NT2/D1 (cell line): ENCODE results near the gene CACNG5.

Experiments
- DNase-seq: peaks from one replicate; pipeline ENCODE4 v3.0.0-alpha.2; 2011; ENCODE audit warnings: low read depth, low spot score
- H3K27me3 ChIP-seq: 2 replicates; pipeline ENCODE4 v1.6.0; 2011; ENCODE audit warnings: mild to moderate bottlenecking; ENCODE audit not compliant: insufficient read length, insufficient read depth
- H3K36me3 ChIP-seq: 2 replicates; pipeline ENCODE4 v1.6.1; 2011; ENCODE audit warnings: mild to moderate bottlenecking, low read length, mixed read lengths; ENCODE audit not compliant: insufficient read depth, insufficient read length
- H3K4me1 ChIP-seq: 2 replicates; pipeline ENCODE4 v1.5.1; 2011; ENCODE audit not compliant: insufficient read depth, insufficient read length
- H3K4me3 ChIP-seq: 2 replicates; pipeline ENCODE4 v1.5.1; 2011; ENCODE audit warnings: low read depth; ENCODE audit not compliant: insufficient read length
- H3K9ac ChIP-seq: 2 replicates; pipeline ENCODE4 v1.6.0; 2011; ENCODE audit warnings: low read depth; ENCODE audit not compliant: insufficient read length
- H3K9me3 ChIP-seq: 2 replicates; pipeline ENCODE4 v1.5.1; 2011; ENCODE audit warnings: mild to moderate bottlenecking, low read length; ENCODE audit not compliant: insufficient read depth
- SUZ12 ChIP-seq: IDR thresholded peaks from 2 replicates; pipeline ENCODE4 v1.6.1; 2011; ENCODE audit not compliant: insufficient read length, insufficient read depth; ENCODE audit errors: extremely low read depth
- YY1 ChIP-seq: IDR thresholded peaks from 2 replicates; pipeline ENCODE4 v1.6.1; 2011; ENCODE audit not compliant: insufficient read length, insufficient read depth
- ZNF274 ChIP-seq: IDR thresholded peaks from 2 replicates; pipeline ENCODE4 v1.6.1; 2011; ENCODE audit warnings: mild to moderate bottlenecking, low read depth, low read length

The CACNG5 gene

GRCh38 chr17:66920435-66920834, 85.5 kb downstream of the CACNG5 start:
- TF ChIP-seq ZNF274 = no peak
- no peak for TF ChIP-seq YY1
- TF ChIP-seq SUZ12 = no peak
- no peaks in the 10 kb centered on the region for H3K4me1 ChIP-seq
- no peaks in the 10 kb centered on the region for H3K36me3 ChIP-seq
- H3K9me3 ChIP-seq = no peaks in the 10 kb centered on the region; the same call in 1 of the 2 replicates
- no peak overlapping the region for H3K4me3 ChIP-seq
- H3K9ac ChIP-seq = no peak overlapping the region
- no peak for DNase-seq
- no peaks in the 10 kb centered on the region for H3K27me3 ChIP-seq

GRCh38 chr17:66920950-66921349, 86.0 kb downstream of the CACNG5 start:
- DNase-seq = no peak
- H3K9me3 ChIP-seq = no peaks in the 10 kb centered on the region; the same call in 1 of the 2 replicates
- TF ChIP-seq SUZ12 (no peak), ZNF274 (no peak), YY1 (no peak)
- no peak overlapping the region for H3K9ac ChIP-seq
- no peaks in the 10 kb centered on the region for H3K27me3 ChIP-seq
- no peaks in the 10 kb centered on the region for H3K36me3 ChIP-seq
- no peaks in the 10 kb centered on the region for H3K4me1 ChIP-seq
- no peak overlapping the region for H3K4me3 ChIP-seq

GRCh38 chr17:66923886-66924285, 89.0 kb downstream of the CACNG5 start:
- no peak overlapping the region for H3K9ac ChIP-seq
- no peaks in the 10 kb centered on the region for H3K4me1 ChIP-seq
- no peaks in the 10 kb centered on the region for H3K36me3 ChIP-seq
- H3K4me3 ChIP-seq = no peak overlapping the region
- H3K9me3 ChIP-seq = no peaks in the 10 kb centered on the region; the same call in 1 of the 2 replicates
- TF ChIP-seq YY1 = no peak
- no peak for TF ChIP-seq SUZ12
- no peak for DNase-seq
- H3K27me3 ChIP-seq = no peaks in the 10 kb centered on the region

- no peak for DNase-seq
- H3K4me3 ChIP-seq = no peak overlapping the region
- TF ChIP-seq YY1 (no peak), ZNF274 (no peak)
- H3K4me1 ChIP-seq = no peaks in the 10 kb centered on the region
- no peaks in the 10 kb centered on the region for H3K36me3 ChIP-seq
- no peaks in the 10 kb centered on the region; the same call in 1 of the 2 replicates for H3K9me3 ChIP-seq
- H3K9ac ChIP-seq = no peak overlapping the region
- H3K27me3 ChIP-seq = no peaks in the 10 kb centered on the region
Measured at GRCh38 chr17:66925811-66926500, 91.0 kb downstream of the CACNG5 start.

- H3K4me3 ChIP-seq = no peak overlapping the region
- H3K9me3 ChIP-seq = no peaks in the 10 kb centered on the region
- H3K27me3 ChIP-seq = no peaks in the 10 kb centered on the region
- TF ChIP-seq SUZ12 (no peak), ZNF274 (no peak), YY1 (no peak)
- DNase-seq = no peak
- no peaks in the 10 kb centered on the region for H3K36me3 ChIP-seq
- no peak overlapping the region for H3K9ac ChIP-seq
- no peaks in the 10 kb centered on the region for H3K4me1 ChIP-seq
Measured at GRCh38 chr17:66928949-66929348, 94.0 kb downstream of the CACNG5 start.

- Histone ChIP-seq H3K27me3 (no peaks in the 10 kb centered on the region), H3K9me3 (no peaks in the 10 kb centered on the region), H3K9ac (no peak overlapping the region), H3K36me3 (no peaks in the 10 kb centered on the region), H3K4me3 (no peak overlapping the region), H3K4me1 (no peaks in the 10 kb centered on the region)
- DNase-seq = no peak
- TF ChIP-seq SUZ12 (no peak), YY1 (no peak), ZNF274 (no peak)
Measured at GRCh38 chr17:66929591-66929990, 94.7 kb downstream of the CACNG5 start.

GRCh38 chr17:66930933-66931332, 96.0 kb downstream of the CACNG5 start:
- no peak overlapping the region for H3K4me3 ChIP-seq
- H3K9me3 ChIP-seq = no peaks in the 10 kb centered on the region
- no peak for DNase-seq
- H3K4me1 ChIP-seq = no peaks in the 10 kb centered on the region
- H3K9ac ChIP-seq = no peak overlapping the region
- TF ChIP-seq YY1 = no peak
- no peak for TF ChIP-seq ZNF274
- no peak for TF ChIP-seq SUZ12
- H3K36me3 ChIP-seq = no peaks in the 10 kb centered on the region
- no peaks in the 10 kb centered on the region for H3K27me3 ChIP-seq
